Ureter (tissue), 1 donor: ENCODE measurements around the gene TUG1. TPM values are rescaled to one million over a fixed set of nuclear protein-coding genes. Genes with fewer than 3 reads are reported as not detected.

ENCODE experiments used
- DNase-seq: peaks from one replicate; pipeline ENCODE4 v3.0.0-alpha.2; 2020; ENCODE audit warnings: low spot score
- total RNA-seq: library from RNA; stranded (reverse); gene quantifications from one replicate; pipeline ENCODE4 v1.2.4, GENCODE V29; 2023
- donor health status: DM: yes; HTN: yes; CAD: no.

Gene TUG1
- total RNA-seq, 1 donor from 2014 or later = 119 TPM

DNA sequence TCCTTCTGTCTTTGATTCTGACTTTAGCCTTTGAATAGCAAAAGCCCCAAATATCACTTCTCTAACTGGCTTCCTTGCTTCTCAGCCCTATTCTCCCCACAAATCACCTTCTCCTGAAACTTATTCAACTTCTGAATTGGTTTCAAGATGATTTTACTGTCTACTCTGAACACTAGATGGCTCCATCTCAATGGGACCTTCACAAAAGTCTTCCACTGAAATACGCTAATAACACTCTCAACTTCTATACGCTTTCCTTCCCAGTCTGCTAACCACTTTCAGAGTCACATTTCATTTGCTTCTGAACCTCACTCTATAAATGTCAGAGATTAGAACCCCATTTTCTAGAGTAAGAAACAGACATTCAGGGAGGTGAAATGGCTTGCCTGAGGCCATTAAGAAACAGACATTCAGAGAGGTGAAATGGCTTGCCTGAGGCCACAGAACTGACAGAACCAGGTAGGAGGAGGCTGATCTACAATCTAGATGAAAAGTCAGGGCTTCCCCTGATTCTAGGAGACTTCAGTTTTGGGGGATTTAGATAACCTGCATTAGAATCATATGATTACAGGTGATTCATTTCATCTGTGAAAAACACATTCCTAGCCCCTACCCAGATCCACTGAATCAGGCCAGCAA is 21.1 kb upstream of the TUG1 start:
- no peak for DNase-seq

- DNase-seq = no peak
Measured at GRCh38 chr22:30948930-30949342, 20.1 kb upstream of the TUG1 start.

DNA sequence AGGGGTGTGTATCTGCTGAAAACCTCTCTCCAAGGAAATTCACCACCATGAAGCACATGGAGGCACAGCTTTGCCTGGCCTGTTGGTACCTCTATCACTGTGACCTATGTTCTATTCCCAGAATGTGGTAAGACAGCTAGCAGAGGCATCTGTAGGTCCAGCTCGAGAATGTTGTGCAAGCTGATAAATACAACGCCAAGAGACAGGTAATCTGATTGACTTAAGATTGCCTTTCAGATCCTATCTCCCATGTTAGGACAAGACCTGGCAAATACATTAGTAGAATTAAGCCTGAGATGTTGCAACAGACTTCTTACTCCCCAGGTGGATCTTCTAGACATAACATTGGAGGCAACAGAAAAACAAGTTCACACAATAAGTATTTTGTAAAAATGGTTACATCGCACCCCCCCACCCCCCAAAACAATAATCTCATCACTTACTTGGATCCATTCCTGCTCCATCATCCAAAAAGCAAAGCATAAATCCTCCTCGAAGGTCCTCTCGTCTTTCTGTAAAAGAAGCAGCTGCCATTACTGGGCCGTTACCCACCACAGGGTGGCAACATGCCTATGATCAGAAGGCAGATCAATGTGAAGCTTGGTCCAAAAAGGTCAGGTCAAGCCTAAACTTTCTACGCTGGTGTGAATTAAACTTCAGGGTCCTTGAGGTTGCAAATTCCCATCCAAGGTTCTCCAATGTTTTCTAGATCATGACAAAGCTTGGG is 19.0 kb upstream of the TUG1 start:
- no peak for DNase-seq

- no peak for DNase-seq
Measured at GRCh38 chr22:30953206-30953605, 15.9 kb upstream of the TUG1 start.

GRCh38 chr22:30955153-30955552 is 13.9 kb upstream of the TUG1 start:
- DNase-seq = no peak

DNA sequence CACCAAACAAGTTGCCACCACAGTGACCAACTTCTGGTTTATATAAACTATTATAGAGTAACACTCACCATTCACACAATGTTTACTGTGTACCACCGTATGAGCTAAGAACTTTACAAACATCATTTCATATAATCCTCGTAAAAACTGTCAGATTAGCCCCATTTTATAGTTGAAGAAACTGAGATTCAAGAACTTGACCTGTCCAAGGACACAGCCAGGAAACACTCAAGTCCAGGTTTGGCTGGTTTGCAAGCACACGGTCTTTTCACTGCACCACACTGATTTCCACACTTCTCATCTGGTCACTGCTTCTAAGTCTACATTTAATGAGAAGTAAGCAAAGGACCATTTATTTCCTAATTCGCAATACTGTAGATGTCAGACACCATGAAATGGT is 4.2 kb upstream of the TUG1 start:
- no peak for DNase-seq

DNA sequence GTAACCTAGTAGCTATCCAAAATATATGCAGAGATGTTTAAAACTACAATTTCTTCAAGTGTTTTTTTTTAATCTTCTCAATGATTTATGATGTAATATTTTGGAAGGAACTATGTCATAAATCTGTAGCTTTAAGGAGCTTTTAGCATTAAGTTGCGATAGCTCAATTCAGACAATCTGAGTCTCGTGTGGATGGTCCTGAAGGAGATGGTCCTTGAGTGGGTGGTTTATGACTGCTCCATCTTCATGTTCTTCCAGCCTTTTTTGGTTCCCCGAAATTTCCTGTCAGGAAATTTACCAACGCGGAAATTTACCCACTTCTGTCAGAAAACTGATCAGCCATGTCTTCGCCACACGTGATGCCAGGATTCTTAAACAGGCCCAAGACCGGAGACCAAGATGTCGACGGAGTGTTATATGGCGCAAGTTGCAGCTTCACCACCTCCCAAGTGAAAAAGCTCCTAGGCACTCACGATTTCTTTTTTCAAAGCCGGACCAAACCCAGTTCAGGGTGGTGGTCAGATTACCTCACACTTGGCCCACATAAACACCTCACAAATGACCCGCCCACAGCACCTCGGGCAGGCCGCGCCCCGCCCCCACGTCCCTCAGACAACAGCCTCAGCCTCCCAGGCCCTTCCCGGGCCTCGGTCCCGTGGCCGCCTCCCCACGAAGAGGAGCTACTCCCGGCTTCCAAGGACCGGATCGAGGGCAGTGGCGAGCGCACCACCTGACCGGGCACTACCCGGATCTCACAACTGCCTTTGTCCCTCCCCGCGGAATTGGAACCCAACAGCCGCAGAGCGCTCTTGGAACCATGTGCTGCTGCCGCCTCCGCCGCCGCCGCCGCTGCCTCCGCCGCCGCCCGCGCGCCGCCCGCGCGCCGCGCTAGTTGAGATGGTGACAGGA is 796 bp upstream of the TUG1 start, which contains the start of gene MORC2:
Gene MORC2, minus strand, starts transcription at position 760 of the 909 bp plus-strand sequence. CDS start 885 bp downstream, outside the sequence.
- DNase-seq = no peak

GRCh38 chr22:30969532-30970355 is 679 bp downstream of the TUG1 start:
- peak; percentile 52 for DNase-seq

DNA sequence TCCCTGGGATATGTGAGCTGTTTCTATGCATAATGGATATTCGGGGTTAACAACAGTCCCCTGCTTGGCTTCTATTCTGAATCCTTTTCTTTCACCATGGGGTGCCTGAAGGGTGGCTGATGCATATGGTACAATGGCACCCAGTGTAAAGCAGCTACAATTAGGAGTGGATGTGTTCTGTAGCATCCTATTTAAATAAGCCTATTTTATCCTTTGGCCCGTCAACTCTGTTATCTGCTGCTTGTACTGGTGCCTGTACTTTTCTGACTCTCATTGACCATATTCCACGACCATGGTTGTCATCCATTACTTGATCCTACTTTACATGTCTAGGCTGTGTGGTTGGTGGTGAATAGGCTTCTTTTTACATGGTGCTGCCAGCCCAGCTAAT is 1.3 kb downstream of the TUG1 start:
- no peak for DNase-seq

- DNase-seq = no peak
Measured at GRCh38 chr22:30978304-30978962, 9.4 kb downstream of the TUG1 start.

- no peak for DNase-seq
Measured at GRCh38 chr22:30979932-30980331, 10.9 kb downstream of the TUG1 start.

GRCh38 chr22:30982512-30982911 is 13.4 kb downstream of the TUG1 start:
- no peak for DNase-seq

- no peak for DNase-seq
Measured at GRCh38 chr22:30984317-30984716, 15.3 kb downstream of the TUG1 start.

DNA sequence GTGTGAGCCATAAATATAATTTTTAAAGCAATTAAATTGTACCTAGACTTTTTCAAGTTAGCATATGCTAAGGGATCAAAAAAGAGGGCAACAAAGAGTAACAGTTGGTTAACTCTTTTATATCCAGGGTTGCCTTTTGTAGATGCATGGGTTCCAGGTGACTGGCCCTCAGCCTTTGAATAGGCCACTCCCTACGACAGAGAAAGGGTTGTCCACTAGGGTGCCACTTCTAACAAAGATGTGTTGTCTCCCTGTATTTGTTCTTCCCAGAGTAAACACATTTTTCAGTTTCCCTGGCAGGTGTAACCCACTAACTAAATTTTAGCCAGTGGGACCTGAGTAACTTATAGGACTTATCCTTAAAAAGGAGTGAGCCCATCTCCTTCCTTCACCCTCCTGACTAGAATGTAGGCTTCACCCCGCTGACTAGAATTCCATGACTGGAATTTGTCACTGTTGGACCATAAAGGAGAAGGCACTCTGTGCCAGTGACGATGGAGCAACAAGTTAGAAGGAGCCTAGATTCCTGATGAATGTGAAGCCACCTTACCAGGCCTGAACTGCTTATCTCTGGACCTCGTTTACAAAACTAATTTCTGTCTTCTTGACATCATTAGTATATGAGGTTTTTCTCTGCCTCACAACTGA is 16.6 kb downstream of the TUG1 start:
- no peak for DNase-seq

GRCh38 chr22:30989474-30989873 is 20.4 kb downstream of the TUG1 start:
- no peak for DNase-seq

DNA sequence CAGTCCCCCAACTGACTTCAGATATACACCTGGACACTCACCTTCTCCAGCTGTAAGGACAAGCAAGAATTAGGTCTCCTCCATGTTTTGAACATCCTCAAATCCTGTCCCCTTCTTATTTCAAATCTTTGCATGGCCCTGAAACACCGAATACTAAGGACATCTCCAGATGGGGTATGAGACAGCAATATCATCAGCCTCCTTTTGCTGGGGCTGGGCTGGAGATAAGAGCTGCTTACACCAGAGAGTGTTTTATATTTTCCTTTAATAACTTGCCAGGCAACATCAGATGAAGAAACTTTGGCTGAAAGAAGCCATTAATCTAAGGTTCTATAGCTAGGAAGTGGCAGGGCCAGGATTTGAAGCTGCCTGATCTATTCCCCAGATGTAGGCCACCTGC is 21.6 kb downstream of the TUG1 start:
- no peak for DNase-seq

GRCh38 chr22:30992565-30992964 is 23.5 kb downstream of the TUG1 start:
- no peak for DNase-seq

GRCh38 chr22:30994960-30995359 is 25.9 kb downstream of the TUG1 start:
- DNase-seq = no peak

- no peak for DNase-seq
Measured at GRCh38 chr22:30996462-30996861, 27.4 kb downstream of the TUG1 start.

GRCh38 chr22:30998329-30998728 is 29.3 kb downstream of the TUG1 start:
- no peak for DNase-seq
